Mesendoderm (in vitro differentiated cells): Measurements from ENCODE around the gene THEMIS2.

ENCODE experiments used
- DNase-seq: peaks from one replicate; pipeline ENCODE4 v3.0.0; 2013
- H2AK5ac ChIP-seq: 2 replicates; pipeline ENCODE4 v1.6.1; 2013; ENCODE audit warnings: low read length, inconsistent platforms
- H2BK120ac ChIP-seq: 2 replicates; pipeline ENCODE4 v1.6.1; 2013; ENCODE audit warnings: low read depth, mild to moderate bottlenecking, low read length, moderate library complexity, mixed read lengths
- H2BK15ac ChIP-seq: replicated peaks from 2 replicates; pipeline ENCODE4 v1.6.1; 2013; ENCODE audit warnings: low read depth, mild to moderate bottlenecking, moderate library complexity
- H2BK5ac ChIP-seq: 2 replicates; pipeline ENCODE4 v1.6.1; 2013; ENCODE audit warnings: low read length, inconsistent platforms
- H3K18ac ChIP-seq: 2 replicates; pipeline ENCODE4 v1.6.1; 2013; ENCODE audit warnings: mild to moderate bottlenecking, low read length, mixed read lengths
- H3K23ac ChIP-seq: one replicate; pipeline ENCODE4 v1.6.1; 2013; ENCODE audit warnings: low read length
- H3K27ac ChIP-seq: 2 replicates; pipeline ENCODE4 v1.5.1; 2013; ENCODE audit warnings: low read depth, mild to moderate bottlenecking, inconsistent platforms, low read length, moderate library complexity
- H3K27me3 ChIP-seq: 2 replicates; pipeline ENCODE4 v1.6.1; 2013; ENCODE audit warnings: low read length, control low read depth, mild to moderate bottlenecking, inconsistent platforms; ENCODE audit not compliant: insufficient read depth, poor library complexity
- H3K36me3 ChIP-seq: 2 replicates; pipeline ENCODE4 v1.6.1; 2013; ENCODE audit warnings: low read length, inconsistent platforms; ENCODE audit not compliant: control insufficient read depth, insufficient read depth
- H3K4ac ChIP-seq: one replicate; pipeline ENCODE4 v1.6.1; 2013; ENCODE audit warnings: low read depth, mild to moderate bottlenecking, low read length, moderate library complexity
- H3K4me1 ChIP-seq: 2 replicates; pipeline ENCODE4 v1.6.1; 2013; ENCODE audit warnings: low read depth, low read length, inconsistent platforms; ENCODE audit not compliant: control insufficient read depth
- H3K4me2 ChIP-seq: 2 replicates; pipeline ENCODE4 v1.6.1; 2013; ENCODE audit warnings: low read length
- H3K4me3 ChIP-seq: 2 replicates; pipeline ENCODE4 v1.5.1; 2013; ENCODE audit warnings: mild to moderate bottlenecking, low read length
- H3K56ac ChIP-seq: one replicate; pipeline ENCODE4 v1.6.1; 2013; ENCODE audit warnings: low read length
- H3K79me1 ChIP-seq: 2 replicates; pipeline ENCODE4 v1.6.1; 2013; ENCODE audit warnings: low read length, inconsistent platforms
- H3K79me2 ChIP-seq: 2 replicates; pipeline ENCODE4 v1.6.1; 2013; ENCODE audit warnings: mild to moderate bottlenecking, low read length; ENCODE audit not compliant: control insufficient read depth, insufficient read depth
- H3K9ac ChIP-seq: 2 replicates; pipeline ENCODE4 v1.6.1; 2013; ENCODE audit warnings: low read length, inconsistent platforms
- H4K5ac ChIP-seq: one replicate; pipeline ENCODE4 v1.6.1; 2013; ENCODE audit warnings: low read length
- H4K8ac ChIP-seq: one replicate; pipeline ENCODE4 v1.6.1; 2013; ENCODE audit warnings: low read depth, mild to moderate bottlenecking, control low read depth, low read length, moderate library complexity
- WGBS: extraction: QIAGEN DNeasy Blood & Tissue Kit; methylation state at CpG from one replicate; pipeline ENCODE4 v1.1.7; 2013; ENCODE audit warnings: low lambda C conversion rate, missing lambda C conversion rate; ENCODE audit not compliant: insufficient coverage; ENCODE audit errors: extremely low coverage; 5-methylcytosine and 5-hydroxymethylcytosine counted together

THEMIS2 gene

GRCh38 chr1:27872802-27873551 lies 633 bp downstream of the THEMIS2 start:
- peak; percentile 19 for DNase-seq
- Histone ChIP-seq H3K27ac (no peak overlapping the region), H2AK5ac (no peak overlapping the region)

DNA sequence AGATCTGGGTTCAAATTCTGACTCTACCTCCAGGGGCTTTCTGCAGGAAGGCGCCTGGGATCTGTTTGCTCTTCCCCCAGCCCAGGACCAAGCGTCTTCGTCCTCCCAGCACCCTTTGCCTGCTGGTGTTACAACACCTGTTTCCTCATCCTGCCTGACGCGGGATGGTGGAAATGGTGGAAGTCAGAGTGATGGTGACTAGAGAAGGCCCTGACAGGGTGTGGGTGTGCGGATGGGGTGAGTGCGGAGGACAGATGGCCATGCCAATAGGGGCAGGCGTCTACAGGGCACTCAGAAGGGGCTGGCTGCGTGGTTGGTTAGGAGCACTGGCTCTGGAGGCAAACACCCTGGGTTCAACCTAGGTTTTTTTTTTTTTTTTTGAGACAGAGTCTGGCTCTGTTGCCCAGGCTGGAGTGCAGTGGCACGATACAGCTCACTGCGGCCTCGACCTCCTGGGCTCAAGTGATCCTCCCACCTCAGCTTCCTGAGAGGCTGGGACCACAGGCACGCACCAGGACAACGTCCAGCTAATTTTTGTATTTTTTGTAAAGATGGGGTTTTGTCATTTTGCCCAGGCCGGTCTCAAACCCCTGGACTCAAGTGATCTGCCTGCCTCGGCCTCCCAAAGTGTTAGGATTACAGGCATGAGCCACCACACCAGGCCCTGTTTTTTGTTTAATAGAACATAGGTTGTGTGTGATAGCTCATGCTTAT lies 1.5 kb downstream of the THEMIS2 start:
- Histone ChIP-seq H3K79me1 (no peaks in the 10 kb centered on the region), H3K4me1 (no peaks in the 10 kb centered on the region), H3K27me3 (no peaks in the 10 kb centered on the region), H2BK5ac (no peak overlapping the region), H3K56ac (no peak overlapping the region), H3K9ac (no peak overlapping the region), H2AK5ac (no peak overlapping the region), H3K4me3 (no peak overlapping the region), H3K18ac (no peak overlapping the region), H3K36me3 (no peaks in the 10 kb centered on the region), H2BK15ac (no peak overlapping the region), H4K8ac (no peak overlapping the region), H3K4me2 (no peak overlapping the region), H3K23ac (no peak overlapping the region), H3K79me2 (no peaks in the 10 kb centered on the region), H2BK120ac (no peak overlapping the region), H4K5ac (no peak overlapping the region), H3K4ac (no peak overlapping the region), H3K27ac (no peak overlapping the region)
- DNase-seq: no peak
- no CpG with 5 or more reads among the region's 16 CpGs for WGBS

More at GRCh38 chr1:27872802-27873551, 633 bp downstream of the THEMIS2 start:
- Histone ChIP-seq H3K36me3 (no peaks in the 10 kb centered on the region), H2BK120ac (no peak overlapping the region), H3K79me2 (no peaks in the 10 kb centered on the region), H2BK15ac (no peak overlapping the region), H3K4me3 (peak overlapping the region; percentile 50), H3K4ac (no peak overlapping the region), H4K5ac (no peak overlapping the region), H3K9ac (peak overlapping the region; percentile 54), H3K4me2 (peak overlapping the region; percentile 84), H3K23ac (no peak overlapping the region), H3K4me1 (no peaks in the 10 kb centered on the region), H3K27me3 (no peaks in the 10 kb centered on the region), H3K79me1 (no peaks in the 10 kb centered on the region), H3K56ac (peak overlapping the region; percentile 81), H2BK5ac (no peak overlapping the region), H4K8ac (no peak overlapping the region), H3K18ac (no peak overlapping the region)
- no CpG with 5 or more reads among the region's 38 CpGs for WGBS

- Histone ChIP-seq H2BK120ac (no peak overlapping the region), H3K27ac (no peak overlapping the region), H3K4me2 (no peak overlapping the region), H3K79me2 (no peaks in the 10 kb centered on the region), H3K27me3 (no peaks in the 10 kb centered on the region), H3K18ac (no peak overlapping the region), H3K4me3 (no peak overlapping the region), H2BK5ac (no peak overlapping the region), H3K36me3 (no peaks in the 10 kb centered on the region), H3K4ac (no peak overlapping the region), H4K8ac (no peak overlapping the region), H3K9ac (no peak overlapping the region), H3K79me1 (no peaks in the 10 kb centered on the region), H2AK5ac (no peak overlapping the region), H3K23ac (no peak overlapping the region), H4K5ac (no peak overlapping the region), H2BK15ac (no peak overlapping the region), H3K4me1 (no peaks in the 10 kb centered on the region), H3K56ac (no peak overlapping the region)
- no CpG with 5 or more reads among the region's 18 CpGs for WGBS
- no peak for DNase-seq
Observed at GRCh38 chr1:27876341-27877114, 4.2 kb downstream of the THEMIS2 start.

- Histone ChIP-seq H2BK120ac (no peak overlapping the region), H3K23ac (no peak overlapping the region), H4K8ac (no peak overlapping the region), H3K27me3 (no peaks in the 10 kb centered on the region), H3K79me1 (no peaks in the 10 kb centered on the region), H2BK5ac (no peak overlapping the region), H3K4me1 (no peaks in the 10 kb centered on the region), H3K27ac (no peak overlapping the region), H3K36me3 (no peaks in the 10 kb centered on the region), H3K79me2 (no peaks in the 10 kb centered on the region), H3K18ac (no peak overlapping the region), H3K9ac (no peak overlapping the region), H3K4me3 (no peak overlapping the region), H3K4me2 (no peak overlapping the region), H4K5ac (no peak overlapping the region), H2AK5ac (no peak overlapping the region), H3K56ac (no peak overlapping the region), H3K4ac (no peak overlapping the region), H2BK15ac (no peak overlapping the region)
- DNase-seq: no peak
- WGBS: no CpG with 5 or more reads among the region's 2 CpGs
Observed at GRCh38 chr1:27877115-27877416, 4.7 kb downstream of the THEMIS2 start.

DNA sequence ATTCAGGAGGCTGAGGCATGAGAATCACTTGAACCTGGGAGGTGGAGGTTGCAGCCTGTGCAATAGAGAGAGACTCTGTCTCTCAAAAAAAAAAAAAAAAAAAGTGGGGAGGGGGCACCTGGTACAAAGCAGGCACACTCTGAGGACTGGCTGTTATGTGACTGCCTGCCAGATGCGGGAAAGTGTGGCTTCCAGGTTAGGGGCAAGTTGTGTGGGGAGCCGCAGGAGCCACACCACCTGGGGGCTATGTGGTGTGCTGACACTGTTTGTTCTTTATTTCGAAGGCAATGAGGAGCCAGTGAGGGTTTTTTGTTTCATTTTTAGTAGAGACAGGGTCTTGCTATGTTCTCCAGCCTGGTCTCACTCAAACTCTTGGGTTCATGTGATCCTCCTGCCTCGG lies 5.7 kb downstream of the THEMIS2 start:
- H3K4ac ChIP-seq: no peak overlapping the region
- no CpG with 5 or more reads among the region's 4 CpGs for WGBS
- H2BK120ac ChIP-seq: no peak overlapping the region
- H4K5ac ChIP-seq: no peak overlapping the region
- no peaks in the 10 kb centered on the region for H3K36me3 ChIP-seq
- no peak overlapping the region for H3K56ac ChIP-seq
- H3K4me3 ChIP-seq: no peak overlapping the region
- H3K9ac ChIP-seq: no peak overlapping the region
- no peak overlapping the region for H2AK5ac ChIP-seq
- H3K27ac ChIP-seq: no peak overlapping the region
- H3K18ac ChIP-seq: no peak overlapping the region
- no peak overlapping the region for H2BK15ac ChIP-seq
- H3K23ac ChIP-seq: no peak overlapping the region
- H4K8ac ChIP-seq: no peak overlapping the region
- no peak overlapping the region for H3K4me2 ChIP-seq
- H3K27me3 ChIP-seq: no peaks in the 10 kb centered on the region
- H3K79me2 ChIP-seq: no peaks in the 10 kb centered on the region
- no peak for DNase-seq
- no peaks in the 10 kb centered on the region for H3K4me1 ChIP-seq
- no peak overlapping the region for H2BK5ac ChIP-seq
- no peaks in the 10 kb centered on the region for H3K79me1 ChIP-seq
